IMR-90 (cell line): ENCODE data around the gene STX18.

ENCODE experiments used
- CTCF ChIP-seq: conservative IDR thresholded peaks from 2 replicates; pipeline ENCODE4 v1.5.1; 2012; ENCODE audit warnings: mild to moderate bottlenecking, low read depth, low read length, improper control_type of control experiment
- ELK1 ChIP-seq: fragments of 150-350 bp; IDR thresholded peaks from 2 replicates; pipeline ENCODE4 v1.6.1; 2016; ENCODE audit warnings: low read depth, mild to moderate bottlenecking, low read length, moderate library complexity, borderline replicate concordance
- FOS ChIP-seq: fragments of 150-350 bp; IDR thresholded peaks from 2 replicates; pipeline ENCODE4 v1.6.1; 2016; ENCODE audit warnings: low read depth, low read length
- MAFK ChIP-seq: IDR thresholded peaks from 2 replicates; pipeline ENCODE4 v1.6.1; 2012; ENCODE audit warnings: low read depth, low read length, improper control_type of control experiment
- MAZ ChIP-seq: IDR thresholded peaks from 2 replicates; pipeline ENCODE4 v1.6.1; 2012; ENCODE audit warnings: low read depth, mild to moderate bottlenecking, low read length, improper control_type of control experiment, moderate library complexity, borderline replicate concordance
- POLR2A ChIP-seq: IDR thresholded peaks from 2 replicates; pipeline ENCODE4 v1.6.1; 2012; ENCODE audit warnings: mild to moderate bottlenecking, low read depth, low read length
- RAD21 ChIP-seq: IDR thresholded peaks from 2 replicates; pipeline ENCODE4 v1.6.1; 2012; ENCODE audit warnings: low read length, improper control_type of control experiment
- SMC3 ChIP-seq: fragments of 150-350 bp; IDR thresholded peaks from 2 replicates; pipeline ENCODE4 v1.6.1; 2016; ENCODE audit warnings: low read depth, mild to moderate bottlenecking, antibody characterized with exemption, low read length, moderate library complexity
- USF2 ChIP-seq: fragments of 150-350 bp; IDR thresholded peaks from 2 replicates; pipeline ENCODE4 v1.6.1; 2017; ENCODE audit warnings: mild to moderate bottlenecking, antibody characterized with exemption, low read length, low read depth

GRCh38 chr4:4425119-4425690 lies 116.6 kb downstream of the STX18 start:
- TF ChIP-seq CTCF = no peak
- TF ChIP-seq POLR2A = no peak
- TF ChIP-seq RAD21 = no peak
- no peak for TF ChIP-seq ELK1
- no peak for TF ChIP-seq MAZ
- no peak for TF ChIP-seq FOS
- no peak for TF ChIP-seq MAFK
- TF ChIP-seq USF2 = no peak
- no peak for TF ChIP-seq SMC3
